ENCODE measurements around the gene AHNAK. TPM values are rescaled to one million over a fixed set of nuclear protein-coding genes. Genes with fewer than 3 reads are reported as not detected.

Gene AHNAK
- total RNA-seq, 2 experiments from 2014 or later: 0.21 to 0.28 TPM

GRCh38 chr11:62457478-62457877 lies 89.1 kb downstream of the AHNAK start:
- H3K4me1 ChIP-seq (ENCODE audit: insufficient read depth, low read length, poor library complexity, severe bottlenecking): no peaks in the 10 kb centered on the region
- no TSS peak for BruUV-seq (replicated peaks)
- H3K27ac ChIP-seq (ENCODE audit: low read depth, low read length, poor library complexity, severe bottlenecking): no peak overlapping the region
- H4K20me1 ChIP-seq (ENCODE audit: insufficient read depth, low read length): no peaks in the 10 kb centered on the region
- ChIA-PET POLR2A (no interaction called here), CTCF (ENCODE audit: unreplicated experiment) (no interaction called here)
- no peak for TF ChIP-seq EZH2phosphoT487 (IDR thresholded peaks at IDR 0.05; ENCODE audit: borderline replicate concordance, low read depth, low read length)
- intact Hi-C loops (cut with micrococcal nuclease; ENCODE audit: unreplicated experiment): no loop called here
- H3K9me3 ChIP-seq (ENCODE audit: low read length): no peaks in the 10 kb centered on the region
- H2AFZ ChIP-seq (ENCODE audit: low read length): no peak overlapping the region
- no peaks in the 10 kb centered on the region for H3K36me3 ChIP-seq (ENCODE audit: insufficient read depth, low read length)
- H3K9me2 ChIP-seq (ENCODE audit: insufficient read depth, low read length): no peaks in the 10 kb centered on the region
- no peaks in the 10 kb centered on the region for H3K79me2 ChIP-seq (ENCODE audit: insufficient read depth, low read depth, low read length)
- no peak overlapping the region for H3K4me3 ChIP-seq (ENCODE audit: low read depth, low read length, poor library complexity, severe bottlenecking)
- no peak for DNase-seq (ENCODE audit: low spot score)
- H3K4me2 ChIP-seq (ENCODE audit: low read length): no peak overlapping the region

- ChIA-PET CTCF (ENCODE audit: unreplicated experiment) (no interaction called here), POLR2A (no interaction called here)
- H3K4me2 ChIP-seq (ENCODE audit: low read length): no peak overlapping the region
- H3K4me3 ChIP-seq (ENCODE audit: low read depth, low read length, poor library complexity, severe bottlenecking): no peak overlapping the region
- intact Hi-C loops (cut with micrococcal nuclease; ENCODE audit: unreplicated experiment): no loop called here
- H3K9me2 ChIP-seq (ENCODE audit: insufficient read depth, low read length): no peaks in the 10 kb centered on the region
- no TSS peak for BruUV-seq (replicated peaks)
- H2AFZ ChIP-seq (ENCODE audit: low read length): no peak overlapping the region
- no peaks in the 10 kb centered on the region for H3K36me3 ChIP-seq (ENCODE audit: insufficient read depth, low read length)
- H3K9me3 ChIP-seq (ENCODE audit: low read length): no peaks in the 10 kb centered on the region
- no peak for DNase-seq (ENCODE audit: low spot score)
- no peak overlapping the region for H3K27ac ChIP-seq (ENCODE audit: low read depth, low read length, poor library complexity, severe bottlenecking)
- no peaks in the 10 kb centered on the region for H4K20me1 ChIP-seq (ENCODE audit: insufficient read depth, low read length)
- no peaks in the 10 kb centered on the region for H3K79me2 ChIP-seq (ENCODE audit: insufficient read depth, low read depth, low read length)
- H3K4me1 ChIP-seq (ENCODE audit: insufficient read depth, low read length, poor library complexity, severe bottlenecking): no peaks in the 10 kb centered on the region
- TF ChIP-seq EZH2phosphoT487 (IDR thresholded peaks at IDR 0.05; ENCODE audit: borderline replicate concordance, low read depth, low read length): no peak
- TF ChIP-seq CTCF (conservative IDR thresholded peaks at IDR 0.05; ENCODE audit: low read length): no peak
These were observed 90.0 kb downstream of the AHNAK start for GRCh38 chr11:62456630-62457029.

DNA sequence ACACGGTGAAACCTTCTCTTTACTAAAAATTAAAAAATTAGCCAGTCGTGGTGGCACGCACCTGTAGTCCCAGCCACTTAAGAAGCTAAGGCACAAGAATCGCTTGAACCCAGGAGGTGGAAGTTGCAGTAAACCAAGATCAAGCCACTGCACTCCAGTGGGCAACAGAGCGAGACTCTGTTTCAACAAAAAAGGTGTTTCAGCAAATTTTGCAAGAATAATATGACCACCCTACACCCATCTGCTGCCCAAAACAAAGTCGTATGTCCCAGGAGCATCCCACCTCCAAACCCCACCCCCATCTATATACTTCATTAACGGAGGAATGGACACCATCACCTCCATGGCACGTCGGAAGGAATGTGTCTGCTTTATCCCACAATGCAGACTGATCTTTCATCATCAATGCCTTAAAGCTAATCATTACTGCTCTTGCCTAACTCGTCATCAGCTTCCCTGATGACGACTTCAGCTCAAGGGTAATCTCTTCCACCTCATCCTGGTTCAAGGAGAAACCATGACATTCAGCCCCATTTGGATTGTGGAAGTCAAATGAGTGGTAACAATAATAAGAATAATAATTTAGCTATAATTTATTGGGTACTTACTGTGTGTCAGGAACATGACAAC lies 93.7 kb downstream of the AHNAK start:
- TF ChIP-seq CTCF (conservative IDR thresholded peaks at IDR 0.05; ENCODE audit: low read length): no peak
- TF ChIP-seq EZH2phosphoT487 (IDR thresholded peaks at IDR 0.05; ENCODE audit: borderline replicate concordance, low read depth, low read length): no peak
- no TSS peak for BruUV-seq (replicated peaks)
- Histone ChIP-seq H3K27ac (ENCODE audit: low read depth, low read length, poor library complexity, severe bottlenecking) (no peak overlapping the region), H3K79me2 (ENCODE audit: insufficient read depth, low read depth, low read length) (no peaks in the 10 kb centered on the region), H4K20me1 (ENCODE audit: insufficient read depth, low read length) (no peaks in the 10 kb centered on the region), H2AFZ (ENCODE audit: low read length) (no peak overlapping the region), H3K9me2 (ENCODE audit: insufficient read depth, low read length) (no peaks in the 10 kb centered on the region), H3K4me3 (ENCODE audit: low read depth, low read length, poor library complexity, severe bottlenecking) (no peak overlapping the region), H3K4me1 (ENCODE audit: insufficient read depth, low read length, poor library complexity, severe bottlenecking) (no peaks in the 10 kb centered on the region), H3K4me2 (ENCODE audit: low read length) (no peak overlapping the region), H3K9me3 (ENCODE audit: low read length) (no peaks in the 10 kb centered on the region), H3K36me3 (ENCODE audit: insufficient read depth, low read length) (no peaks in the 10 kb centered on the region)
- intact Hi-C loops (cut with micrococcal nuclease; ENCODE audit: unreplicated experiment): no loop called here
- CTCF ChIA-PET (ENCODE audit: unreplicated experiment): no interaction called here
- POLR2A ChIA-PET: no interaction called here
- DNase-seq (ENCODE audit: low spot score): no peak

Measured in OCI-LY7 (cell line).